Stomach (tissue), 4 donors: ENCODE measurements around the gene MRPS24.

Experiments
- CTCF ChIP-seq, 7 experiments: fragments of 450-650 bp in 4 of 7; fragments of 200-600 bp in 3 of 7; sonication (generic) in 3 of 7; IDR thresholded peaks; one replicate each; pipeline ENCODE4 v1.5.1; 2016 to 2019; ENCODE audit warnings: antibody characterized with exemption in 7 of 7, control low read depth in 2 of 7, mild to moderate bottlenecking in 1 of 7
- EP300 ChIP-seq: sonication (generic); formaldehyde crosslinking; IDR thresholded peaks from one replicate; pipeline ENCODE4 v1.6.1; 2017; ENCODE audit warnings: antibody characterized with exemption
- POLR2AphosphoS5 ChIP-seq, 3 donors: sonication (generic); formaldehyde crosslinking; IDR thresholded peaks; one replicate each; pipeline ENCODE4 v1.6.1; 2016; ENCODE audit warnings: antibody characterized with exemption in 3 of 3

GRCh38 chr7:43850348-43851116, 18.8 kb downstream of the MRPS24 start:
- TF ChIP-seq CTCF (IDR thresholded peaks at IDR 0.05): no peak
- TF ChIP-seq EP300: no peak
- TF ChIP-seq POLR2AphosphoS5 (IDR thresholded peaks at IDR 0.05): no peak
